Cardiac fibroblast (primary cell): ENCODE measurements around the gene AP2A2.

Source experiments
- DNase-seq, 2 donors: peaks; one replicate each; pipeline versions ENCODE4 v3.0.0 to v3.0.0-alpha.2; 2010; ENCODE audit warnings: low read depth in 2 of 2
- H3K4me3 ChIP-seq, 2 donors: replicated peaks in 1 of 2; 1 replicate in 1 of 2; 2 replicates in 1 of 2; pipeline ENCODE4 v1.5.1; 2011; ENCODE audit warnings: low read depth in 2 of 2, low read length in 2 of 2, mild to moderate bottlenecking in 2 of 2, moderate library complexity in 1 of 2
- CTCF ChIP-seq: IDR thresholded peaks from one replicate; pipeline ENCODE4 v1.5.1; 2011; ENCODE audit warnings: low read depth, mild to moderate bottlenecking, low read length, inconsistent platforms

The AP2A2 gene

GRCh38 chr11:908273-908672 lies 17.4 kb upstream of the AP2A2 start:
- no peak for TF ChIP-seq CTCF

GRCh38 chr11:909406-909805 lies 16.3 kb upstream of the AP2A2 start:
- no peak for TF ChIP-seq CTCF
- no peak overlapping the region for H3K4me3 ChIP-seq
- no peak for DNase-seq

More at GRCh38 chr11:908273-908672, 17.4 kb upstream of the AP2A2 start:
- DNase-seq = no peak
- no peak overlapping the region for H3K4me3 ChIP-seq

GRCh38 chr11:910044-910588 lies 15.6 kb upstream of the AP2A2 start:
- no peak for TF ChIP-seq CTCF
- no peak for DNase-seq
- H3K4me3 ChIP-seq = peak overlapping the region; percentile 80 to 83

GRCh38 chr11:910589-911030 lies 15.1 kb upstream of the AP2A2 start, which contains the start of gene CHID1:
CHID1 (minus strand) TSS chr11:910810; CDS start chr11:904816, 5,994 bp downstream.
- DNase-seq = peak; percentile 73 to 79
- peak within 1 kb of the TSS; percentile 80 to 83 for H3K4me3 ChIP-seq
- TF ChIP-seq CTCF = no peak

- peak overlapping the region; percentile 64 to 83 for H3K4me3 ChIP-seq
- TF ChIP-seq CTCF = no peak
- peak; percentile 65 to 74 for DNase-seq
Measured at GRCh38 chr11:911031-911889, 14.4 kb upstream of the AP2A2 start.

- DNase-seq = no peak
- TF ChIP-seq CTCF = no peak
- H3K4me3 ChIP-seq = peak overlapping the region in 1 of 2 donors; percentile 83
Measured at GRCh38 chr11:911890-912219, 13.8 kb upstream of the AP2A2 start.
